K562 (cell line): Measurements from ENCODE around the gene ZYG11A. TPM values are rescaled to one million over a fixed set of nuclear protein-coding genes. Genes with fewer than 3 reads are reported as not detected.

Experiments
- ASH1L ChIP-seq: fragments of 450-650 bp; IDR thresholded peaks from 2 replicates; pipeline ENCODE4 v1.6.1; 2018; ENCODE audit warnings: borderline replicate concordance, mild to moderate bottlenecking, low read depth; ENCODE audit not compliant: partially characterized antibody
- CBX2 ChIP-seq: fragments of 200-600 bp; sonication (generic); IDR thresholded peaks from one replicate; pipeline ENCODE4 v1.6.1; 2012; ENCODE audit warnings: mild to moderate bottlenecking, low read length, inconsistent platforms; ENCODE audit not compliant: insufficient read depth, poor library complexity, severe bottlenecking
- CBX8 ChIP-seq: fragments of 200-600 bp; sonication (generic); IDR thresholded peaks from 2 replicates; pipeline ENCODE4 v1.6.1; 2012; ENCODE audit warnings: borderline replicate concordance, mixed run types, low read depth, mild to moderate bottlenecking, moderate library complexity, mixed read lengths, low read length, control low read depth, inconsistent platforms; ENCODE audit not compliant: poor library complexity, severe bottlenecking; ENCODE audit errors: extremely low read depth
- ETS2 ChIP-seq: IDR thresholded peaks from 2 replicates; pipeline ENCODE4 v1.6.1; 2016; ENCODE audit warnings: borderline replicate concordance, missing genetic modification characterization, mild to moderate bottlenecking, moderate library complexity, missing compliant biosample characterization; ENCODE audit not compliant: poor library complexity, severe bottlenecking
- HSF4 ChIP-seq: fragments of 250-450 bp; sonication (Bioruptor Pico); IDR thresholded peaks from 2 replicates; pipeline ENCODE4 v2.1.2; 2022; ENCODE audit warnings: mild to moderate bottlenecking, moderate library complexity, borderline replicate concordance
- MEF2A ChIP-seq: IDR thresholded peaks from 2 replicates; pipeline ENCODE4 v1.6.1; 2011; ENCODE audit warnings: low read depth, mild to moderate bottlenecking, low read length, moderate library complexity; ENCODE audit not compliant: control insufficient read depth
- REST ChIP-seq, 2 experiments: fragments of 450-650 bp; formaldehyde crosslinking in 1 of 2; IDR thresholded peaks; 2 replicates each; pipeline versions ENCODE4 v1.4.0 to v1.6.1; 2014 to 2020; ENCODE audit warnings: mild to moderate bottlenecking in 2 of 2, borderline replicate concordance in 1 of 2, low read depth in 1 of 2
- SLC30A9 ChIP-seq: fragments of 250-450 bp; sonication (Bioruptor Pico); IDR thresholded peaks from 2 replicates; pipeline ENCODE4 v1.8.0; 2022; ENCODE audit warnings: mild to moderate bottlenecking, moderate library complexity
- TGIF2 ChIP-seq: sonication (generic); formaldehyde crosslinking; IDR thresholded peaks from 2 replicates; pipeline ENCODE4 v1.8.1; 2022; ENCODE audit warnings: mild to moderate bottlenecking, missing genetic modification reagents, moderate library complexity
- USF1 ChIP-seq: sonication (generic); formaldehyde crosslinking; IDR thresholded peaks from 2 replicates; pipeline ENCODE4 v1.9.0; 2022; ENCODE audit warnings: mild to moderate bottlenecking, missing genetic modification reagents
- XRCC3 ChIP-seq: fragments of 450-650 bp; IDR thresholded peaks from 2 replicates; pipeline ENCODE4 v1.6.1; 2017; ENCODE audit warnings: mild to moderate bottlenecking, moderate library complexity
- ZNF124 ChIP-seq: sonication (generic); formaldehyde crosslinking; IDR thresholded peaks from 2 replicates; pipeline ENCODE4 v1.8.1; 2022; ENCODE audit warnings: missing genetic modification reagents
- polyA plus RNA-seq, 8 experiments: library from polyadenylated mRNA; depleted of rRNA in 4 of 8; stranded (reverse) in 5 of 8; unstranded in 3 of 8; fragments of >200 nt; fragmentation: Nextera tagmentation in 2 of 8; fragmentation: Illumina TruSeq in 1 of 8; extraction: Ambion mirVana in 2 of 8; extraction: Trizol in 1 of 8; gene quantifications; 2 replicates each; pipeline versions ENCODE4 v1.2.1 to v1.2.3, GENCODE V29; 2011 to 2014; ENCODE audit warnings: inconsistent platforms in 1 of 8, missing spikeins in 1 of 8
- total RNA-seq, 7 experiments: library from RNA; depleted of rRNA in 6 of 7; stranded (reverse); fragments of >200 nt in 6 of 7; fragmentation: Illumina TruSeq in 2 of 7; extraction: Trizol in 2 of 7; gene quantifications; 2 replicates each; pipeline versions ENCODE4 v1.2.1 to v1.2.3, GENCODE V29; 2011 to 2021; ENCODE audit warnings: low replicate concordance in 1 of 7
- TF ChIP-seq, protein P1 (sequence below), 2 experiments: IDR thresholded peaks; 2 replicates each; pipeline ENCODE4 v1.6.1; 2011; ENCODE audit warnings: borderline replicate concordance in 1 of 2, control low read depth in 1 of 2, low read depth in 1 of 2, low read length in 1 of 2, mild to moderate bottlenecking in 1 of 2, mixed read lengths in 1 of 2, moderate library complexity in 1 of 2; ENCODE audit not compliant: insufficient read depth in 1 of 2, insufficient read length in 1 of 2, poor library complexity in 1 of 2, severe bottlenecking in 1 of 2; ENCODE audit errors: extremely low read depth in 1 of 2

Gene ZYG11A
- total and polyA plus RNA-seq, 9 of the 15 experiments (the other 6 are each of a cell fraction or from before 2014, with no cell fraction given), result 4.5 to 21.9 (median 14.0) TPM

GRCh38 chr1:52904927-52905698 lies 62.6 kb downstream of the ZYG11A start (continued):
- TF ChIP-seq ZNF124 (CRISPR knock-in tag), result no peak
- no peak for TF ChIP-seq SLC30A9 (CRISPR knock-in tag)
- peak; percentile 25; the same call in 1 of the 2 replicates for TF ChIP-seq USF1 (CRISPR knock-in tag)
- no peak for TF ChIP-seq ASH1L
- no peak for TF ChIP-seq XRCC3
- TF ChIP-seq ETS2 (tag), result no peak
- TF ChIP-seq, protein P1, sequence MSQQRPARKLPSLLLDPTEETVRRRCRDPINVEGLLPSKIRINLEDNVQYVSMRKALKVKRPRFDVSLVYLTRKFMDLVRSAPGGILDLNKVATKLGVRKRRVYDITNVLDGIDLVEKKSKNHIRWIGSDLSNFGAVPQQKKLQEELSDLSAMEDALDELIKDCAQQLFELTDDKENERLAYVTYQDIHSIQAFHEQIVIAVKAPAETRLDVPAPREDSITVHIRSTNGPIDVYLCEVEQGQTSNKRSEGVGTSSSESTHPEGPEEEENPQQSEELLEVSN (IDR thresholded peaks at IDR 0.05; ENCODE audit: borderline replicate concordance in 1 of 2, extremely low read depth in 1 of 2, insufficient read depth in 1 of 2, insufficient read length in 1 of 2, low read depth in 1 of 2, low read length in 1 of 2, poor library complexity in 1 of 2, severe bottlenecking in 1 of 2), result no peak
- 0 out of 2 replicates have a peak, but pooled peaks have one; percentile 2 for TF ChIP-seq MEF2A
- TF ChIP-seq CBX2, result no peak
- no peak for TF ChIP-seq CBX8
- TF ChIP-seq REST (IDR thresholded peaks at IDR 0.05; ENCODE audit: borderline replicate concordance), result peak; percentile 61; the same call in 1 of the 2 replicates
- no peak for TF ChIP-seq REST (CRISPR knock-in tag; IDR thresholded peaks at IDR 0.05; ENCODE audit: low read depth)
- TF ChIP-seq HSF4 (CRISPR knock-in tag), result no peak
- TF ChIP-seq TGIF2, result no peak
